Brain microvascular endothelial cell (primary cell): ENCODE measurements around the gene PNLIP.

Experiments
- DNase-seq: peaks from one replicate; pipeline ENCODE4 v3.0.0-alpha.2; 2020
- H3K27ac ChIP-seq: fragments of 250-450 bp; sonication (Bioruptor Pico); 2 replicates; pipeline ENCODE4 v1.5.1; 2020; ENCODE audit warnings: mild to moderate bottlenecking, moderate library complexity
- H3K27me3 ChIP-seq: fragments of 250-450 bp; sonication (Bioruptor Pico); replicated peaks from 2 replicates; pipeline ENCODE4 v1.5.1; 2020; ENCODE audit warnings: mild to moderate bottlenecking
- H3K36me3 ChIP-seq: fragments of 250-450 bp; sonication (Bioruptor Pico); replicated peaks from 2 replicates; pipeline ENCODE4 v1.5.1; 2020; ENCODE audit warnings: mild to moderate bottlenecking
- H3K4me3 ChIP-seq: 2 replicates; pipeline ENCODE4 v1.5.1; 2011; ENCODE audit warnings: low read depth, mild to moderate bottlenecking, control low read depth, low read length, moderate library complexity
- CTCF ChIP-seq: IDR thresholded peaks from 2 replicates; pipeline ENCODE4 v1.5.1; 2011; ENCODE audit warnings: low read depth, mild to moderate bottlenecking, moderate library complexity, low read length, control low read depth, inconsistent platforms; ENCODE audit errors: missing control alignments
- in situ Hi-C: cut with HindIII; loops from 2 replicates; pipeline ENCODE4 v1.10.0; 2017; ENCODE audit warnings: low sequenced_read_pairs, low pct_ligation_motif_present

The PNLIP gene

DNA sequence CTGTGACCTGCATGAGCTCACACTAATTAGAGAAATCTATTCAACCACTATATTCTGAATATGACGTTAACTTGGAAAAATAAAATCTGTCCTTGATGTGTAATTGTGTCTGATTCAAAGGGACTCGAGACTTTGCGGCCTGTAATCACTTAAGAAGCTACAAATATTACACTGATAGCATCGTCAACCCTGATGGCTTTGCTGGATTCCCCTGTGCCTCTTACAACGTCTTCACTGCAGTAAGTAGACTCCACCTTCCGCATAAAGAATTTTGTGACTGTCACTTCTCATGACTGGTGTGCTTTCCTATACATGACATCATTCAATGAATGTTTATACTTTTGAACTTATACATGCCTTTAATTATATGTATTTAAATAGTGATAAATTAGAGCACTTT is 10.1 kb downstream of the PNLIP start:
- Histone ChIP-seq H3K4me3 (no peak overlapping the region), H3K27ac (no peak overlapping the region), H3K36me3 (no peaks in the 10 kb centered on the region), H3K27me3 (no peaks in the 10 kb centered on the region)
- in situ Hi-C loops = no loop called here
- TF ChIP-seq CTCF = no peak
- DNase-seq = no peak

DNA sequence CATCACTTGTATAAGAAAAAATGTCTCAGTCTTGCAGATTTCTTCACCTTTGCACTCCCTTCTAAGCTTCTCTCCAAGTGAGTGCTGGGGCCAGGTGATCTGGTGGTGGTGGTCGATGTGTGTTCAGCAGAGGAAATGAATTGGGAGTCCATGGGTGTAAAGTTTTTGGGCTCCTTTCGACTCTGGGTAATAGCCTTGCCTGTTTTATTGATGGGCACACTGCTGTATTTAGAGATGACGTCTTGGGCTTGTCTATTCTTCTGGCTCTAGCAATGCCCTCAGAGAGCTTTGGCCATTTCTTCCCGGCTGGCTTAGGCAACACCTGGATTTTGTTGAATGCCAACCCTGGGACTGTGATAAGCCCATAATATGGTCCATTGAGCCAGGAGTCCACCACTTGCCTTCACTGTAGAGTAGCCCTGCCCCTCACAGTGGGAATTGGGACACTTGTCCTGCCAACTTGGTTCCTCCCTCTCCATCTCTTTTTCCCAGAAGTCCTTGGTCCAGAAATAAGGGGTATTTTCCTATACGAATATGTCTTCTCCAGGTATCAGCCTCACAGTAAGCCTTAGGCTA is 11.7 kb downstream of the PNLIP start:
- H3K27me3 ChIP-seq = no peaks in the 10 kb centered on the region
- H3K27ac ChIP-seq = no peak overlapping the region
- no peak for TF ChIP-seq CTCF
- no peak for DNase-seq
- no peak overlapping the region for H3K4me3 ChIP-seq
- in situ Hi-C loops = no loop called here
- H3K36me3 ChIP-seq = no peaks in the 10 kb centered on the region

GRCh38 chr10:116565534-116565933 is 19.8 kb downstream of the PNLIP start:
- no peak overlapping the region for H3K27ac ChIP-seq
- H3K36me3 ChIP-seq = no peaks in the 10 kb centered on the region
- no peaks in the 10 kb centered on the region for H3K27me3 ChIP-seq
- no peak for TF ChIP-seq CTCF
- DNase-seq = no peak
- in situ Hi-C loops = no loop called here
- H3K4me3 ChIP-seq = no peak overlapping the region

DNA sequence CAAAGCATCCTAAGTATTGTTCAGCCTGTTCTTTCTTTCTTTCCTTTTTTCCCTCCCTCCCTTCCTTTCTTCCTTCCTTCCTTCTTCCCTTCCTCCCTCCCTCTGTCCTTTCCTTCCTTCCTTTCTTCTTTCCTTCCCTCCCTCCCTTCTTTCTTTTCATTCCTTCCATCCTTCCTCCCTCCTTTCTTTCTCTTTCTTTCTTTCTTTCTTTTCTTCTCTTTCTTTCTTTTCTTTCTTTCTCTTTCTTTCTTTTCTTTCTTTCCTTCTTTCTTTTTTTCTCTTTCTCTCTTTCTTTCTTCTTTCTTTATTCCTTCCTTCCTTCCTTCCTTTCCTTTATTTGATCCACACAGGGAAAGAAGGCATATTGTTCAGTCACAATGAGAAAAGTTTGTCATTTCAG is 21.2 kb downstream of the PNLIP start:
- no peak for DNase-seq
- Histone ChIP-seq H3K4me3 (no peak overlapping the region), H3K27ac (no peak overlapping the region), H3K36me3 (no peaks in the 10 kb centered on the region), H3K27me3 (no peaks in the 10 kb centered on the region)
- TF ChIP-seq CTCF = no peak
- in situ Hi-C loops = no loop called here

DNA sequence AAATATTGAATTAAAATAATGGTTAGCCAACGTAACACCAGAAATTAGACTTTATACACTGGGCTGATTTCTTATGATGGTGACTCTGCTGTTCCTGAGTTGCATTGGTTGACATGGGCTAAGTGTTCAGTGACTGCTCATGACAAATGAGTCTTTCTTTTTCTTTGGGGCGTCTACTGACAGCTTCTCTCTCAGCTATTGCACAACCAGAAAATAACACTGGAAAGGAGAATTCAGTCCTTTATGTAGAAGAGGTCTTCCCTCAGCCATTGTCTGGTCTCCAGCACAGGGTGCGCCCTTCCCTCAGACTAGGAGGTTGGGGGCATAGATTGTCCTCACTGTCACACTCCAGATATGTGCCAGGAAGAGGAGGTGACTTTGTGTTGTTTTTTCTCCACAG is 21.6 kb downstream of the PNLIP start:
- DNase-seq = no peak
- in situ Hi-C loops = no loop called here

More for the DNA sequence above, 21.6 kb downstream of the PNLIP start:
- Histone ChIP-seq H3K27me3 (no peaks in the 10 kb centered on the region), H3K36me3 (no peaks in the 10 kb centered on the region), H3K27ac (no peak overlapping the region), H3K4me3 (no peak overlapping the region)
- TF ChIP-seq CTCF = no peak
